H1 (cell line): ENCODE data around the gene TINCR. TPM values are rescaled to one million over a fixed set of nuclear protein-coding genes. Genes with fewer than 3 reads are reported as not detected.

Experiments used
- CTCF ChIA-PET: fragments of 300-600 bp; sonication (Branson Sonifier 250); formaldehyde crosslinking; loops from one replicate; lab custom pipeline; 2021; ENCODE audit not compliant: partially characterized antibody; lab: Charles Lee
- POLR2A ChIA-PET: fragments of 300-600 bp; sonication (Branson Sonifier 250); formaldehyde crosslinking; loops from one replicate; lab custom pipeline; 2021; ENCODE audit warnings: inconsistent platforms; ENCODE audit not compliant: partially characterized antibody; lab: Charles Lee
- DNase-seq, 2 experiments: peaks; one replicate each; pipeline versions ENCODE4 v3.0.0 to v3.0.0-alpha.2; 2010 to 2022; ENCODE audit warnings: low spot score in 2 of 2, low read depth in 1 of 2, mixed read lengths in 1 of 2
- FAIRE-seq: peaks from 2 replicates; lab custom pipeline; 2011; peaks lifted over from hg19 to GRCh38; lab: Jason Lieb, UNC
- H2AFZ ChIP-seq: 2 replicates; pipeline ENCODE4 v1.8.1; 2012; ENCODE audit warnings: low read length, inconsistent platforms
- H2AK5ac ChIP-seq: 2 replicates; pipeline ENCODE4 v1.6.1; 2013; ENCODE audit warnings: low read depth, low read length
- H2BK120ac ChIP-seq: replicated peaks from 2 replicates; pipeline ENCODE3; 2013; ENCODE audit warnings: low read depth, low read length, inconsistent platforms
- H2BK12ac ChIP-seq: 2 replicates; pipeline ENCODE4 v1.6.1; 2013; ENCODE audit warnings: low read depth, low read length
- H2BK15ac ChIP-seq: 2 replicates; pipeline ENCODE4 v1.6.1; 2013; ENCODE audit warnings: low read length
- H2BK20ac ChIP-seq: 2 replicates; pipeline ENCODE4 v1.6.1; 2013; ENCODE audit warnings: low read length
- H2BK5ac ChIP-seq: 2 replicates; pipeline ENCODE4 v1.6.1; 2013; ENCODE audit warnings: low read depth, low read length
- H3K14ac ChIP-seq: 2 replicates; pipeline ENCODE4 v1.6.1; 2013; ENCODE audit warnings: inconsistent platforms; ENCODE audit not compliant: insufficient read length
- H3K18ac ChIP-seq: 2 replicates; pipeline ENCODE4 v1.6.1; 2013; ENCODE audit warnings: low read length; ENCODE audit errors: extremely low read depth
- H3K23ac ChIP-seq: 2 replicates; pipeline ENCODE4 v1.6.1; 2013; ENCODE audit warnings: inconsistent platforms; ENCODE audit not compliant: insufficient read length
- H3K23me2 ChIP-seq: 2 replicates; pipeline ENCODE4 v1.6.1; 2013; ENCODE audit warnings: low read depth, low read length
- H3K27ac ChIP-seq: 2 replicates; pipeline ENCODE4 v1.6.1; 2011; ENCODE audit warnings: low read depth, low read length, inconsistent platforms
- H3K27me3 ChIP-seq, 4 experiments: replicated peaks in 1 of 4; 1 replicate in 1 of 4; 2 replicates in 3 of 4; pipeline versions ENCODE4 v1.6.1 to v1.8.1; 2011 to 2013; ENCODE audit warnings: low read length in 3 of 4, mild to moderate bottlenecking in 3 of 4, inconsistent platforms in 2 of 4, mixed read lengths in 2 of 4, moderate library complexity in 1 of 4; ENCODE audit not compliant: control insufficient read depth in 3 of 4, insufficient read depth in 3 of 4; ENCODE audit errors: extremely low read depth in 1 of 4
- H3K36me3 ChIP-seq, 4 experiments: 2 replicates each; pipeline versions ENCODE4 v1.6.1 to v1.8.1; 2011 to 2013; ENCODE audit warnings: mild to moderate bottlenecking in 4 of 4, low read length in 3 of 4, moderate library complexity in 2 of 4, control low read depth in 1 of 4, inconsistent platforms in 1 of 4; ENCODE audit not compliant: insufficient read depth in 4 of 4, control insufficient read depth in 2 of 4
- H3K4ac ChIP-seq: replicated peaks from 2 replicates; pipeline ENCODE3; 2013; ENCODE audit warnings: low read length, low read depth, mixed read lengths, inconsistent platforms; ENCODE audit not compliant: insufficient read length
- H3K4me1 ChIP-seq, 4 experiments: replicated peaks in 1 of 4; 1 replicate in 1 of 4; 2 replicates in 3 of 4; pipeline versions ENCODE4 v1.6.1 to v1.8.1; 2011 to 2013; ENCODE audit warnings: low read length in 3 of 4, inconsistent platforms in 2 of 4, mixed read lengths in 1 of 4; ENCODE audit not compliant: insufficient read depth in 4 of 4, control insufficient read depth in 3 of 4
- H3K4me2 ChIP-seq, 2 experiments: 2 replicates each; pipeline versions ENCODE4 v1.6.1 to v1.8.1; 2011 to 2013; ENCODE audit warnings: low read depth in 2 of 2, low read length in 2 of 2, control low read depth in 1 of 2, inconsistent platforms in 1 of 2, mild to moderate bottlenecking in 1 of 2; ENCODE audit not compliant: insufficient read depth in 1 of 2
- H3K4me3 ChIP-seq, 4 experiments: fragments of 200-600, 300-600 bp in 1 of 4; sonication (generic), shearing (Covaris generic), sonication (Bioruptor Twin) in 1 of 4; 2 replicates each; pipeline versions ENCODE4 v1.5.1 to v1.8.1; 2011 to 2016; ENCODE audit warnings: low read length in 4 of 4, low read depth in 3 of 4, control low read depth in 2 of 4, inconsistent platforms in 2 of 4, mild to moderate bottlenecking in 2 of 4, mixed read lengths in 1 of 4, moderate library complexity in 1 of 4; ENCODE audit not compliant: insufficient read depth in 2 of 4; ENCODE audit errors: extremely low read depth in 1 of 4
- H3K56ac ChIP-seq: replicated peaks from 2 replicates; pipeline ENCODE3; 2013; ENCODE audit warnings: low read depth, mild to moderate bottlenecking, mixed read lengths, low read length, inconsistent platforms; ENCODE audit not compliant: insufficient read length
- H3K79me1 ChIP-seq: 2 replicates; pipeline ENCODE4 v1.6.1; 2013; ENCODE audit warnings: low read depth, low read length, control low read depth
- H3K79me2 ChIP-seq, 2 experiments: 2 replicates each; pipeline versions ENCODE4 v1.6.1 to v1.8.1; 2012 to 2013; ENCODE audit warnings: low read length in 2 of 2, mild to moderate bottlenecking in 2 of 2, inconsistent platforms in 1 of 2; ENCODE audit not compliant: insufficient read depth in 2 of 2, control insufficient read depth in 1 of 2
- H3K9ac ChIP-seq, 4 experiments: replicated peaks in 1 of 4; 1 replicate in 1 of 4; 2 replicates in 3 of 4; pipeline versions ENCODE4 v1.6.1 to v1.8.1; 2011 to 2013; ENCODE audit warnings: low read depth in 3 of 4, low read length in 3 of 4, control low read depth in 2 of 4, mild to moderate bottlenecking in 2 of 4, moderate library complexity in 2 of 4, inconsistent platforms in 1 of 4; ENCODE audit errors: extremely low read depth in 1 of 4
- H3K9me3 ChIP-seq, 2 experiments: 2 replicates each; pipeline versions ENCODE4 v1.6.1 to v1.8.1; 2012 to 2013; ENCODE audit warnings: mild to moderate bottlenecking in 2 of 2, moderate library complexity in 2 of 2, control low read depth in 1 of 2, inconsistent platforms in 1 of 2, low read depth in 1 of 2, low read length in 1 of 2, mixed read lengths in 1 of 2; ENCODE audit not compliant: insufficient read depth in 2 of 2
- H4K20me1 ChIP-seq, 2 experiments: replicated peaks in 1 of 2; 2 replicates each; pipeline versions ENCODE3 to v1.8.1; 2011 to 2013; ENCODE audit warnings: inconsistent platforms in 2 of 2, low read length in 2 of 2, mild to moderate bottlenecking in 1 of 2; ENCODE audit not compliant: insufficient read depth in 2 of 2, control insufficient read depth in 1 of 2
- H4K5ac ChIP-seq: 2 replicates; pipeline ENCODE4 v1.6.1; 2013; ENCODE audit warnings: low read length, low read depth, mixed read lengths, inconsistent platforms; ENCODE audit not compliant: insufficient read length
- H4K8ac ChIP-seq: 2 replicates; pipeline ENCODE4 v1.8.0; 2013; ENCODE audit warnings: mild to moderate bottlenecking, moderate library complexity, low read length, inconsistent platforms; ENCODE audit not compliant: insufficient read depth; ENCODE audit errors: extremely low read depth
- H4K91ac ChIP-seq: replicated peaks from 2 replicates; pipeline ENCODE3; 2013; ENCODE audit warnings: low read length, mixed read lengths, inconsistent platforms; ENCODE audit not compliant: insufficient read length
- CEBPB ChIP-seq: IDR thresholded peaks from 2 replicates; pipeline ENCODE4 v1.6.1; 2012; ENCODE audit warnings: low read depth, low read length
- MAX ChIP-seq: IDR thresholded peaks from 2 replicates; pipeline ENCODE4 v1.6.1; 2012; ENCODE audit warnings: inconsistent platforms
- PHF8 ChIP-seq: fragments of 200-600 bp; sonication (generic); conservative IDR thresholded peaks from 2 replicates; pipeline ENCODE4 v1.7.1; 2012; ENCODE audit warnings: low read depth, mild to moderate bottlenecking, inconsistent platforms, low read length, moderate library complexity
- POLR2A ChIP-seq, 2 experiments: IDR thresholded peaks; 1 replicate in 1 of 2; 2 replicates in 1 of 2; pipeline ENCODE4 v1.6.1; 2011; ENCODE audit warnings: low read depth in 2 of 2, low read length in 2 of 2, mild to moderate bottlenecking in 2 of 2; ENCODE audit errors: control extremely low read depth in 1 of 2
- SIX5 ChIP-seq: IDR thresholded peaks from 2 replicates; pipeline ENCODE4 v1.6.1; 2011; ENCODE audit warnings: mild to moderate bottlenecking, low read depth, low read length
- TAF1 ChIP-seq: IDR thresholded peaks from 2 replicates; pipeline ENCODE4 v1.6.1; 2011; ENCODE audit warnings: mild to moderate bottlenecking, low read depth, low read length
- WGBS, 2 experiments: shearing (Covaris generic) in 1 of 2; methylation state at CpG; one replicate each; pipeline versions ENCODE4 v1.1.6 to v1.1.7; 2013 to 2015; ENCODE audit warnings: low lambda C conversion rate in 2 of 2, mixed read lengths in 2 of 2, inconsistent platforms in 1 of 2, low coverage in 1 of 2, missing lambda C conversion rate in 1 of 2; ENCODE audit not compliant: insufficient replicate concordance in 2 of 2, insufficient coverage in 1 of 2, insufficient read length in 1 of 2; ENCODE audit errors: extremely low coverage in 1 of 2, missing lambda C conversion rate in 1 of 2; 5-methylcytosine and 5-hydroxymethylcytosine counted together
- polyA plus RNA-seq, 7 experiments: library from polyadenylated mRNA; depleted of rRNA in 3 of 7; stranded (reverse) in 5 of 7; unstranded in 2 of 7; fragments of >200 nt in 5 of 7; fragments of 200-250 nt in 2 of 7; gene quantifications; 1 replicate in 5 of 7; 2 replicates in 1 of 7; 4 replicates in 1 of 7; pipeline versions ENCODE4 v1.2.1 to v1.2.3, GENCODE V29; 2011 to 2013; ENCODE audit warnings: missing spikeins in 2 of 7, mixed read lengths in 2 of 7
- total RNA-seq: library from RNA; stranded (reverse); fragmentation: NEBNext Ultra II Directional; extraction: Animal tissue kit (Norgen Biotek cat#: 25700); gene quantifications from 2 replicates; pipeline ENCODE4 v1.2.1, GENCODE V29; 2021

TINCR gene
- total and polyA plus RNA-seq, 2 of the 8 experiments (the other 6 are each of a cell fraction or from before 2014, with no cell fraction given): 0.52 to 1.4 TPM

GRCh38 chr19:5545984-5546383 lies 21.8 kb downstream of the TINCR start:
- POLR2A ChIA-PET: no interaction called here
- Histone ChIP-seq H2BK120ac (no peak overlapping the region), H2BK12ac (no peak overlapping the region), H3K56ac (no peak overlapping the region), H3K36me3 (no peaks in the 10 kb centered on the region), H3K4ac (no peak overlapping the region), H3K23me2 (no peaks in the 10 kb centered on the region), H2AFZ (no peak overlapping the region), H3K9me3 (no peaks in the 10 kb centered on the region), H2BK5ac (no peak overlapping the region), H2AK5ac (no peak overlapping the region), H3K4me2 (no peak overlapping the region), H3K27ac (no peak overlapping the region), H4K20me1 (peaks cover 0 to 2% of the 10 kb centered on the region in 2 experiments), H3K4me3 (no peak overlapping the region), H3K79me1 (no peaks in the 10 kb centered on the region), H3K23ac (no peak overlapping the region), H3K4me1 (no peaks in the 10 kb centered on the region), H2BK20ac (no peak overlapping the region), H3K79me2 (no peaks in the 10 kb centered on the region), H4K5ac (no peak overlapping the region), H3K14ac (no peak overlapping the region), H3K9ac (no peak overlapping the region), H4K8ac (no peak overlapping the region), H2BK15ac (no peak overlapping the region), H3K27me3 (no peaks in the 10 kb centered on the region), H3K18ac (no peak overlapping the region), H4K91ac (no peak overlapping the region)
- 91% methylated on average over 4 of the region's 4 CpGs; no CpG with 5 or more reads in 1 of the 2 experiments for WGBS, 2 experiments
- CTCF ChIA-PET: interaction anchor here (1.1 to 16.7 kb wide), 10 partner anchors 10 to 314 kb away, joined by 3 to 206 read pairs (median 10); no protein-coding TSS in a partner anchor
- DNase-seq: no peak
- TF ChIP-seq CEBPB (no peak), MAX (no peak), POLR2A (IDR thresholded peaks at IDR 0.05; ENCODE audit: control extremely low read depth in 1 of 2, low read depth in 2 of 2, low read length in 2 of 2) (no peak), SIX5 (no peak), PHF8 (no peak), TAF1 (no peak)
- FAIRE-seq: no peak
